Middle frontal gyrus (tissue), 1 donor: ENCODE measurements around the gene WDR76.
"Not testable (repeated sequence)": the region's sequence is repeated elsewhere in the genome, so short reads cannot be mapped to it uniquely, and the experiment has no call there.

Experiments used
- DNase-seq: peaks from one replicate; pipeline ENCODE4 v3.0.0-alpha.2; 2015; ENCODE audit warnings: low spot score; ENCODE audit errors: extremely low spot score

The WDR76 gene

DNA sequence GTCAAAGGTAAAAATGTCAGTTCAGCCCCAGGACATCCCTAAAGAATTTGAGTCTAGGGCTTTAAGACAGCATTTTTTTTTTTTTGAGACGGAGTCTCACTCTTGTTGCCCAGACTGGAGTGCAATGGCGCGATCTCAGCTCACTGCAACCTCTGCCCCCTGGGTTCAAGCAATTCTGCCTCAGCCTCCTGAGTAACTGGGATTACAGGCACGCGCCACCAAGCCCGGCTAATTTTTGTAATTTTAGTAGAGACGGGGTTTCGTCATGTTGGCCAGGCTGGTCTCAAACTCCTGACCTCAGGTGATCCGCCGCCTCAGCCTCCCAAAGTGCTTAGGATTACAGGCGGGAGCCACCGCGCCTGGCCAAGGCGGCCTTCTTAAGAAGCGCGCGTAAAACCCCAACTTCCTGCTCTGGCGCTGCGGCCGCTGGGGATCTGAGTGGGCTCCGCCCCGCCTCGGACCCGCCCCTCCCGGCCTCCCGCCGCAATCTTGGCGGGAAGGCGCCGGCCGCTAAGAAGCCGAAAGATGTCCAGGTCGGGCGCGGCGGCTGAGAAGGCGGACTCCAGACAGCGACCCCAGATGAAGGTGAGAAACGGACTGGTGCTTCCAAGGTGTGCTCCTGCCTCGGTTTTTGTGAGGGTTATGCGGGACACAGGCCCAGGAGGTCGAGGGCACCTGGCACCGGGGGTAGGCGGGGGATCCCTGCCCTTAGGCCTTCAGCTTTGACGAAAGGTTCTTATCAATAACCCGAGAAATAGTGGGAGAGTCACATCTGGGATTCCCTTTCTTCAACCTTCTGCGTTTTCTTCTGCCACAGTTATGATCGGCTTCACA lies at the start of gene WDR76:
Gene WDR76, plus strand, starts transcription at position 495 of the 834 bp plus-strand sequence. Its CDS starts 31 bp downstream, at position 526.
- DNase-seq: no peak

DNA sequence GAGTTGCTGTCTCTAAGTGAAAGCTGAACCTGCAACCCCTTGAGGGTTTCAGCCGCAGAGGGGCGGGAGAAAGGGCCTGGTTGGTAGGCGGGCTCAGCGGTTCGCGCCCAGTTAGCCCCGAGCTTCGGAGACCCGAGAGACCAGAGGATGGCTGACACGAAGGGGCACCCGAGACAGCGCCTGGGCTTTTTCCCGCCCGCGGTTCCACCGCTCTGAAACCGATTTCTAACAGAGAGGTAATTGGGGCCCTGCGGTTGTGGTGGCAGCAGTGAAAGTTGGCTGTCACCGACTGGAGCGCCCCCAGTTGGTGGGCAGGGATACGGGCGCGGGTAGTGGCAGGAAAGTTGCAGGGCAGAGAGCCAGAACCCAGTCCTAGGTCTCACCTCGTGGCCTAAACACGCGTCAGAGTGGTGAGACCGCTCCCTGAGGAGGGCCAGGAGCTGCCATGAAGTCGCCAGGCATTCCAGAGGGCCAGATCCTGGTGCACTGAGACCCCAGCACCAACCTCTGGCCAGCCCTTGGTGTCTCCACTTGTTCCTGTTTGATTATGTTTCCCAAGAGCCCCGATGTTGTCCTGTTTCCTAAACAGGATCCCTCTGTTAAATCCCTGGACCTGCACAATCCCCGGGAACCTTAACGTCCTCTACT lies 49.4 kb upstream of the WDR76 start:
- no peak for DNase-seq

DNA sequence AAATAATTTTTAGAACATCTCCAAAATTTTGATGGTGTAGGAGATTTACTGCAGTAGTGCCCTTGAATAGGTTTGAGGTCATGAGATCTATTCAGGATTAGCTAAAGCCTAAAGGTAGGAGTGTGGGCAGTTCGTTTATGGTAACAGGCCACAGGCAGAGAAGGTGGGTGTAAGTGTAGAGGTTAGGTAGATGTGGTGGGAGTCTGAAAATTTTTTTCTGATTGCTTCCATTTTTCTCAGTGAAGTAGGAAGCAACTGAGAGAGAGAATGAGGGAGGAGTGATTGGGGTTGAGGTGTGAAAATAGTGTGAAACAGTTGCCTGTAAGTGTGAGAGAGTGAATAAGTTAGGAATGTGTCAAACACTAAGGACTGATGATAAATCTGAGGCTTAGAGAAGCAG lies 47.8 kb upstream of the WDR76 start:
- DNase-seq: no peak

DNA sequence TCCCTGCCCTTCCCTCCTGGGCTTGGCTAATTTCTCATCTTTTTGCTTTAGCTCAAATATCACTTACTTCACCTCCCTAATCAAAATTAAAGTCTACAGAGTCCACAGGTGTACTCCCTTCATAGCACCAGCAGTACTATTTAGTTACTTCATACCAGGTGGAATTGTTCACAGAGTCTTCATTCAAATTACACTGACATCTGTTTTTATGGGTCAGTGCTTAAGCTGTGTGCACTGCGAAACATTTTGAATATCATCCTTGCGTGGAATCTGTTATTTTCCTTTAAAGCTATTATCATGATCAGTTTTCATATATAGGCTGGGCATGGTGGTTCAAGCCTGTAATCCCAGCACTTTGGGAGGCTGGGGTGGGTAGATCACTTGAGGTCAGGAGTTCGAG lies 37.4 kb upstream of the WDR76 start:
- no peak for DNase-seq

DNA sequence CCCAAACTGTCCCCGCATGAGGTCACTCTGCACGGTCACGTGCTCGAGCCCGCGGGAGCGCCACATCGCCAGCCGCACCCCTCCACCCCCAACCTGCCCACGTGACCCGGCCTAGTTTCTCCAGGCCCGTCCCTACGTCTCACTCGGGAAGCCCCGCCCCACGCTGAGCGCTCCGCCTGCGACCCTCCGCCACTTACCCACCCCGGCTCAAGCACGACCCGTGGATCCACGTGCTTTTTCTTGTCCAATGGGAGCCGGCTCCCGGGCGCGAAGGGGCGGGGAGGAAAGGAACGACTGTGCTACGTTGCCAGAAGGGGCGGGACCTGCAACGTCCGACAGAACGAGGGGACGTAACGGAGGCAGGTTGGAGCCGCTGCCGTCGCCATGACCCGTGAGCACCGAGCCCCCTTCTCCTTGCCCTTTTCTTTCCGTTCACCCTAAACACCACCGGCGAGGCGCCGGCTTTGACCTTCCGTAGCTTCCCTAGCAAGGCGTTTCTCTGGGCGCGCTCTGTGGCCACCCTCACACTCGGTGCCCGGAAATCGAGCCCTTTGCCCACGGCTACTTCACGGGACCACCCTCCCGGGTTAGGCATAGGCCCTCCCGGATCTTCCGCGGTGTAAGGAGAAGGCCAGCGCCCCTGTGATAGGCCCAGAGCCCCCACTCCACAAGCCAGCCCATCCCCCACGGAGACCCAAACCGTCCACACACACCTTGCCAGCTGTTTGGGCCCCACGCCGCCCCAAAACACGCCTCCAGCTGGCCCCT lies 34.6 kb upstream of the WDR76 start, which contains the start of gene SERF2:
Gene SERF2, plus strand, starts transcription at position 328 of the 768 bp plus-strand sequence. Its CDS starts 57 bp downstream, at position 385.
- peak; percentile 97 for DNase-seq

DNA sequence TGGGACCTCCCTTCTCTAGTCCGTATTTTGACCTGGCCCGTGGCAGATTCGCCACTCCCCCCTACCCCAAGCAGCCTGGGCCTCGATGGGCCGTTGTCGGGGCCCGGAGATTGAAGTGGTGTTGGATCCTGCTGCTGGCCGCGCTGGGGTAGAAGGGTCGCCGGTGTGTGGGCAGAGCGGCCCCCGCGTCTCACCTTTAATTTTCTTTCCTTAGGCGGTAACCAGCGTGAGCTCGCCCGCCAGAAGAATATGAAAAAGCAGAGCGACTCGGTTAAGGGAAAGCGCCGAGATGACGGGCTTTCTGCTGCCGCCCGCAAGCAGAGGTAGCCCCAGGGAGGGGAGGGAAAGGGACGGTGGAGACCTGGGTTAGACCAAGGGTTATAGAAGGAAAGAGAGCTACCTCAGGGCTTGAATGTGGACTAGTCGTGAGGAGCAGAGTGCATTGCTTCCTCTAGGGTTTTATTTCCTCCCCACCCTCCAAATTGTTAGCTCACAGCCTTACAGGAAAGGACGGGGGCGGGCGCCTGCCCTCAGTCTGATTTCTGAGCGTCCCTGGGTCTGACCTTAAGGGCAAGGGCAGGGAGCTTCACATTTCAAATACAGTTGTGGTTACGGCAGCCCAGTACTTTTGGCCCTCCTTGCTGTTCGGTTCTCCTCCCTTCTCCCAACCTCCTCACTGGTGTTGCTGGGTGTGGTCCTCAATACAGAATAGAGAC lies 33.9 kb upstream of the WDR76 start:
- no peak for DNase-seq

DNA sequence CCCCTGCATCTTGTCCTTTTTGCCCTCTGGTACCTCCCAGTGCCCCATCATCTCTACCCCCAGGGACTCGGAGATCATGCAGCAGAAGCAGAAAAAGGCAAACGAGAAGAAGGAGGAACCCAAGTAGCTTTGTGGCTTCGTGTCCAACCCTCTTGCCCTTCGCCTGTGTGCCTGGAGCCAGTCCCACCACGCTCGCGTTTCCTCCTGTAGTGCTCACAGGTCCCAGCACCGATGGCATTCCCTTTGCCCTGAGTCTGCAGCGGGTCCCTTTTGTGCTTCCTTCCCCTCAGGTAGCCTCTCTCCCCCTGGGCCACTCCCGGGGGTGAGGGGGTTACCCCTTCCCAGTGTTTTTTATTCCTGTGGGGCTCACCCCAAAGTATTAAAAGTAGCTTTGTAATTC lies 33.2 kb upstream of the WDR76 start:
- DNase-seq: no peak

DNA sequence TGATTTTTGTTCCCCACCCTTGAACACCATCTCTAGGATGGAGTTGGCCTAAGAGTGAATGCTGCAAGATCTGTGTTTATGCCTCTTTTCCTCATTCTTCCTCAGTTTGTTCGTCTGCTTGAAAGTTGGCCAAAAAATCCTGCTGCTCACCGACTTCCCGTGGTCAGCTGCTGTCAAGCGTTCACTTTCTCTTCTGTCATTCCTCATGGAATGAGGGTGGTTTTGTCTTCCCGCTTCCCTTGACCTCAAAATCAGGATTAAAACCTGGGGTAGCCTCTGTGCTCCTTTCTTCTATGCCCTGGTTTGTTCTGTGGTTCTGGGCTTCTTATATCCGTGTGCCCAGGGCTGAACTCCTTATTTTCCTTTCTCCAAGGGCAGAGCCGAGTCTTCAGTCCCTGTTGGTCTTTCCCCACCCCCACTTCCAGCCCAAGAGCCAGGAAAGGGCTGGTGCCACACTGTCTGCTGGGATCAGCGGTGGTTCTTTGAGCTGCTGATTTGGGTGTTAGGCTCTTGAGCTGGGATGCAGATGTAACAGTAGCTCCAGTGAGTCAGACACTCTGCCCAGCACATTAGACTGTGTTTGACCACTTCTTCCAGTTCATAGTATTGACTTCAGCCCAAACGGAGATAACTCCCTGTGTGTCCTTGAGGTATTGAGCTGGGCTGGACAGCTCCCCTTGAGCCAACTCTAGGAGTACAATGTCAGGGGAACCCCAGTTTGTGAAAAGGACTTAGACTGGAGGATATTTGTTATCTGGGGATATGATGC lies 32.3 kb upstream of the WDR76 start:
- DNase-seq: no peak

DNA sequence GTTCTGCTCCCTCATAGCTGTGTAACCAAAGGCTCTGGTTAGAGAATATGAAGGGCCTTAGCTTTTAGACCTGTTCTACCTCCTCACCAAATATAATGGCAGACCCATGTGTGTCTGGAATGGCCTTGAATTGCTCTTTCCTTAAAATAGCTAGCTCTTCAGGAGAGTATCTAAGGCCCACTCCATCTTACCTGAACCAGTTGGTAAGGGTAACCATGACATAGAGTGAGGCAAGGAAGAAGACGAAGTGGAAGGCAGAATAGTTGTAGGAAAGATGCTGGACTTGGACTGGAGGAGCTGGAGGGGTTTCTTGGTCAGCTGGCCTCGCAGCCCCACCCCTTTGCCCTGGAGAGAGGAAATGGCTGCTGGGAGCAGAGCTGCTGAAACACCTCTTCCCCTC lies 31.6 kb upstream of the WDR76 start:
- no peak for DNase-seq

DNA sequence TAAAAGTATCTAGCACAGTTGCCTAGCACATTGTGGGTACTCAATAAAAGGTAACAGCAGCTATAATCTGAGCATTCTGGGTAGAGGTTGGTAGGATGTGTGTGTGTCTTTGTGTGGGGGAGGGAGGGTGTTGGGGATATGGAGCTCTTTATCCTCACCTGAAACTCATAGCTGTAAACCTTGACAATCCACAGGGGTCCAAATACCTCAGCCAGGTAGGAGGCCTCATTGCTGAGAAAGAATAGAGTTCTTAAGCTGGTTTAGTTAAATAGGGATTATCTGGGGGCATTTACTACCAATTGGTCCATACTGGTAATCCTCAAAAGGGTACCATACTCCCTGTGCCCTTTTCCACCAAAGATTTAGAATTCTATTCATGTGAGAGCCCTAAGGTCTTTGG lies 30.8 kb upstream of the WDR76 start:
- no peak for DNase-seq

DNA sequence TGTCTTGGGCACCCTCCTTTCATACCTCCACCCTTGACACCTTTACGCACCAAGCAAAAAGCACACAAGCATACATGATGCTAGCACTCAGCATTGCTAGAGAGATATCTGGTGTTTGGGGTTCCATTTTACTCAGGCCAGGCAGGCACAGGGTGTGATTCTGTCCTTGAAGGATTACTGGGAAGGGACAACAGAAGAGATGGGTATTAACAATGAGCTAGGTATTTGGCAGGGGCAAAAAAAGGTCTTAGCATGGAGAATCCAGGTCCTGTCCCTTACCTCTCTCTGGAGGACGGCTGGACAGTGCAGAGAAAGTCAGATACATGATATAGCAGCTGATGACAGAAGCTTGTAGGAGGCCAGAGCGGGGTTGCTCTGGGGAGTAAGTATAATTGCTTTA lies 30.2 kb upstream of the WDR76 start:
- DNase-seq: no peak

DNA sequence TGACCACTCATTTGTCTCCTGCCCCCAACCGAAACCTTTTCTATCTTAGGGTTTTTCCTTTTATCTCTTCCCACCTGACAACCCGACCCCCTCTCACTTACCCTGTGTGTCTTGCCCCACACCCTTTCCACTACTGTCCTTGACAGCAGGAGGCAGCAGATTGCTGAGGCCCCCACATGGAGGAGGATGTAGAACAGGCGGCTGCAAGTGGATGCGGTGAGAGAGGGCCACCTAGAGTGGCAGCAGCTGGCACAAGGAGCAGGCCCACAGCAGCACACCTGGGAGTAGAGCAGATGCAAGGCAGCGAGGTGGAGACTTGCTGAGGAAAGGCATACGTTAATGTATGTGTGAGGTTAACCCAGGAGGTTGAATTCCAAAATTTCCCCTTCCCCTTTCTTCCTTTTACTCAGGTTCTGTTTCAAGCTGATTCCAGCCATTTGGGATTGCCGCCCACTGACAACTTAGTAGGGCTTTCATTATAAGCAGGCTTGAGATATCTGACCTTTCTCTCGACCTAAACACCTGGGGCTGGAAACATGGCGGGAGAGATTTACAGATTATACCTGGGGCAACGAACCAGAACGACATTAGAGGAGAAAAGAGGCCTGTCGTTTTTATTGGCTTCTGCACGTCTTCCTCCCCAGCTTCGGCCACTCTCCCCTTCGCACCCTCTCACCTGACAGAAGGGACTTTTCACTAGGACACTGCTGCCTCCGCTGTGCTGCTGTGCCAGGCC lies 27.4 kb upstream of the WDR76 start:
- DNase-seq: no peak

DNA sequence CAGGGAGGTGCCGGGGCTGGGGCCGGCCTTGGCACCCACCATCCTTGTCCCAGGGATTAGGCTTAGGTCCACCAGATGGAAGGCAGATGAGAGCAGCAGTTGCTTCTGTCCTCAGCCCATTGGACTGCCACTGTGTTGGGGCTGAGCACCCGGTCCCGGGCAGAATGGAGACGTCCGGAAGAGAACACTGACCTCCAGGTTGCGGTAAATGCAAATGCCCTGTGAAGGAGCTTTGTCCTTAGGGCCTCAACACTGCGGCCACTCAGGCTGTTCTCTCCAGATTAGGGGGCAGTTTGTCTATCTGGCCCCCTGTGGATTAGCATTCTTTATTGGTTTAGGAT lies 26.9 kb upstream of the WDR76 start, which contains the start of gene SERINC4:
Gene SERINC4, minus strand, starts transcription at position 276 of the 341 bp plus-strand sequence. Its CDS starts 234 bp downstream, at position 42.
- no peak for DNase-seq

DNA sequence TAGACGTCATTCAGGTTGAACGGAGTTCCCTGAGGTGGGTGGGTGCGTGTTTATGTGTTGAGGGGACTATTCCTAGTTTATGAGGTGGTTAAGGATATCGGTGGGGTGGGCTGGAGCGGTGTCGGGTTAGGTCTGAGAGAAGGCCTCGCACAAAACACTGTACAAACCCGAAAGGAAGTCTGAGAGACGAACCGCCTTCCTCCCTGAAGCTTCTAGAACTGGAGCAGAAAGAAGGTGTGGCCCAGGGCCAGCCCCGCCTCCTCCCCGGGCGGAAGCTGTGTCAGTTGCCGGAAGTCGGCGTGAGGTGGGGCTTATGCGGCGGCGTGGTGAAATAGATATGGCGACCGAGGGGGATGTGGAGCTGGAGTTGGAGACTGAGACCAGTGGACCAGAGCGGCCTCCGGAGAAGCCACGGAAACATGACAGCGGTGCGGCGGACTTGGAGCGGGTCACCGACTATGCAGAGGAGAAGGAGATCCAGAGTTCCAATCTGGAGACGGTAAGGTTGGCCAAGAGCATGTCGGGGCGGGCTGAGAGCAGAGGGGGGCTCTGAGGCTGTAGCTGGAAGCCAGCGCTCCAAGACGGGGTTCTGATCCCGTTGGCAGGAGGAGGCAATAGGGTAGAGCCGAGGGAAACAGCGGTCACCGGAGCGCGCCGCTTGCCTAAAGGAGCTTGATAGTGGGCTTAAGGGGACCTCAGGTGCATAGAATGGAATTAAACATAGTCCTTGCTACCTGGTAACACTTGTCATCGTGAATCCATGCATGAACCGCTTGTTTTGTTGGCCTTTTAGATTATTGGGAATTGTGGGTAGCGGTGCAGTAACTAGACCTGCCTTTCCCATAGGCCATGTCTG lies 26.3 kb upstream of the WDR76 start, which contains the start of gene HYPK:
Gene HYPK, plus strand, starts transcription at position 314 of the 856 bp plus-strand sequence. Its CDS starts 24 bp downstream, at position 338.
- peak; percentile 84 for DNase-seq

DNA sequence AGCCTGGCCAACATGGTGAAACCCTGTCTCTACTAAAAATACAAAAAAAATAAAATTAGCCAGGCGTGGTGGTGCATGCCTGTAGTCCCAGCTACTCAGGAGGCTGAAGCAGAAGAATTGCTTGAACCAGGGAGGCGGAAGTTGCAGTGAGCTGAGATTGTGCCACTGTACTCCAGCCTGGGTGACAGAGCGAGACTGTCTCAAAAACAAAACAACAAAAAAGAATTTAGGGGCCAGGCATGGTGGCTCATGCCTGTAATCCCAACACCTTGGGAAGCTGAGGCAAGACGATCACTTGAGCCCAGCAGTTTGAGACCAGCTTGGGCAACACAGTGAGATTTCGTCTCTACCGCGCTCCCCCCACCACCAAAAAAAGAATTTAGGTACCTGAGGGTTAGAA lies 24.1 kb upstream of the WDR76 start:
- not testable (repeated sequence) for DNase-seq

DNA sequence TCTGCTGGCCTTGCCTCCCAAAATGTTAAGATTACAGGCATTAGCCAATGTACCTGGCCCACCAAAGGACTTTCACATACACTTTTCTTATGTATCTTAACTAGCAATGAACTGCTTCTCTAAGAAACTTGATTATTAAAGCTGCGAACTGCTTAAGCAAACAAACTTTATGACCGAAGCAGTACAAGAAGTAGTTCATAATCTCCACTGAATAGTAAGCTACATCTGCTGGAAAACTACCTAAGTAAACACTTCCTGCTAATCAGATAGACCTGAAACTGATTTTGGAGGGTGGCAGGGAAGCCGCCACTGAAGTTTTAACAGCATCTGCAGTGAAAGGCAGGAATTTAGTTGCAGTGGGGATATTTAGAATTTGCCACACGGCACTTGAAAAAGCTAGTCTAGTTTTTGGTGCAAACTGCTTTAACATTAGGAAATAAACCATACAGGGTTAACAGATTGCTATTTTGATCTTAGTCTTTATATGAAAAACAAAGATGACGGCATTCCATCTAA lies 18.3 kb upstream of the WDR76 start:
- DNase-seq: no peak

DNA sequence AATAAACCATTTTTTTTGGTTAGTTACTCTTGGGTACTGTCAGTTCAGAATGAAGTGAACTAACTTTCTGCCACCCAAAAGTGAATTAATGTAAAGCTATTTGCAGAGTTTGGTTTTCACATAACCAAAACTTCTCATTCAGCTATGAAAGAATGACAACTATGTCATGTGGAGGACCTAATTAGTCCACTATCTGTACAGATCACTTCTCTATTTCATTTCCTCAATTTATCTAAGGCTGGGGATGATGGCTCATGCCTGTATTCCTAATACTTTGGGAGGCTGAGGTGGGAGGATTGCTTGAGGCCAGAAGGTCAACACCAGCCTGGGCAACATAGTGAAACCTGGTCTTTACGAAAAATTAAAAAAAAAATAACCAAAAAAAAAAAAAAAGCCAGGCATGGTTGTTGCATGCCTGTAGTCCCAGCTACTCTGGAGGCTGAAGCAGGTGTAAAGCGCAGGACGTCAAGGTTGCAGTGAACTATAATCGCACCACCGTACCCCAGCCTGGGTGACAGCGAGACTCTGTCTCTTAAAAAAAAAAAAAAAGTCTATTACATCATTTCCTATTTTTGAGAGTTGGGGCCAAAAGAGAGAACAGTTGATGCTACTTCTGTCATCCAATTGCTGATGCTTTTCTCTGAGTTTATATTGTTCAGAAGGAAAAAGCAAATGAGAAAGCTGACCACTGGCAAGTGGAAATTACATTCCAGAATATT lies 17.7 kb upstream of the WDR76 start:
- no peak for DNase-seq

DNA sequence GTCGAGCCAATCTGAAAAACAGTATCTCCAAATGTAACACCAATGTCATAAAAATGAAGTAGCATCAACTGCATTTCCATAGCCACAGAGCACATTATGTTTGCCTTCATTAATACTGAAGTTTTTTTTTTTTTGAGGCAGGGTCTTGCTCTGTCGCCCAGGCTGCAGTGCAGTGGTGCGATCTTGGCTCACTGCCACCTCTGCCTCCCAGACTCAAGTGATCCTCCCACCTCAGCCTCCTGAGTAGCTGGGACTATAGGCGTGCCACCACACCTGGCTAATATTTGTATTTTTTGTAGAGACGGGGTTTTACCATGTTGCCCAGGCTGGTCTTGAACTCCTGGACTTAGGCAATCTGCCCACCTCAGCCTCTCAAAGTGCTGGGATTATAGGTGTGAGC lies 11.7 kb upstream of the WDR76 start:
- not testable (repeated sequence) for DNase-seq
